GM12801 (cell line): ENCODE results near the gene GPR31.

ENCODE experiments used
- CTCF ChIP-seq: IDR thresholded peaks from one replicate; pipeline ENCODE4 v1.5.1; 2011; ENCODE audit warnings: control low read depth; ENCODE audit not compliant: insufficient read length; ENCODE audit errors: extremely low read depth

The GPR31 gene

GRCh38 chr6:167150941-167151549 lies 6.7 kb downstream of the GPR31 start:
- TF ChIP-seq CTCF, result no peak

- TF ChIP-seq CTCF, result no peak
Observed at GRCh38 chr6:167148997-167149396, 8.8 kb downstream of the GPR31 start.

GRCh38 chr6:167148021-167148420 lies 9.8 kb downstream of the GPR31 start:
- TF ChIP-seq CTCF, result no peak

- TF ChIP-seq CTCF, result no peak
Observed at GRCh38 chr6:167146977-167147376, 10.8 kb downstream of the GPR31 start.

- no peak for TF ChIP-seq CTCF
Observed at GRCh38 chr6:167146135-167146534, 11.6 kb downstream of the GPR31 start.

- TF ChIP-seq CTCF, result no peak
Observed at GRCh38 chr6:167145461-167145860, 12.3 kb downstream of the GPR31 start.

GRCh38 chr6:167143041-167143440 lies 14.7 kb downstream of the GPR31 start:
- TF ChIP-seq CTCF, result no peak

- TF ChIP-seq CTCF, result no peak
Observed at GRCh38 chr6:167142433-167142761, 15.4 kb downstream of the GPR31 start.
